SK-N-SH treated with all-trans-retinoic acid at 6 μM for 48 hours (cell line): ENCODE measurements around the gene PASK.
"Not testable (repeated sequence)": the region's sequence is repeated elsewhere in the genome, so short reads cannot be mapped to it uniquely, and the experiment has no call there.

ENCODE experiments used
- ATAC-seq: fragments of 200-7000 bp; cut with Tn5 transposase; 3 replicates; pipeline ENCODE4 v1.9.1; 2020; ENCODE audit warnings: mild to moderate bottlenecking, moderate library complexity
- ARNTL ChIP-seq: fragments of 450-650 bp; formaldehyde crosslinking; IDR thresholded peaks from 2 replicates; pipeline ENCODE4 v1.5.0; 2020; ENCODE audit warnings: low read depth, mild to moderate bottlenecking, moderate library complexity, borderline replicate concordance
- BACH2 ChIP-seq: fragments of 250-450 bp; sonication (Bioruptor Pico); IDR thresholded peaks from 2 replicates; pipeline ENCODE4 v1.9.0; 2021; ENCODE audit warnings: mild to moderate bottlenecking, borderline replicate concordance
- CREB5 ChIP-seq: fragments of 250-450 bp; sonication (Bioruptor Pico); IDR thresholded peaks from 2 replicates; pipeline ENCODE4 v1.5.1; 2020; ENCODE audit warnings: low read depth, mild to moderate bottlenecking, moderate library complexity
- CSDC2 ChIP-seq: fragments of 250-450 bp; sonication (Bioruptor Pico); IDR thresholded peaks from 2 replicates; pipeline ENCODE4 v1.5.0; 2020; ENCODE audit warnings: mild to moderate bottlenecking, moderate library complexity
- CSRNP3 ChIP-seq: fragments of 250-450 bp; sonication (Bioruptor Pico); IDR thresholded peaks from 2 replicates; pipeline ENCODE4 v1.5.1; 2021; ENCODE audit warnings: mild to moderate bottlenecking, moderate library complexity
- ESRRG ChIP-seq: fragments of 250-450 bp; sonication (Bioruptor Pico); IDR thresholded peaks from 2 replicates; pipeline ENCODE4 v1.6.1; 2021; ENCODE audit warnings: mild to moderate bottlenecking
- GLIS3 ChIP-seq: fragments of 250-450 bp; sonication (Bioruptor Pico); IDR thresholded peaks from 2 replicates; pipeline ENCODE4 v1.5.0; 2020; ENCODE audit warnings: mild to moderate bottlenecking, moderate library complexity
- ISL1 ChIP-seq: fragments of 250-450 bp; sonication (Bioruptor Pico); IDR thresholded peaks from 2 replicates; pipeline ENCODE4 v2.1.2; 2022; ENCODE audit warnings: mild to moderate bottlenecking, moderate library complexity
- OSR1 ChIP-seq: fragments of 250-450 bp; sonication (Bioruptor Pico); IDR thresholded peaks from 2 replicates; pipeline ENCODE4 v1.8.0; 2022; ENCODE audit warnings: moderate library complexity, mild to moderate bottlenecking, inconsistent platforms
- POU6F1 ChIP-seq: fragments of 250-450 bp; sonication (Bioruptor Pico); IDR thresholded peaks from 2 replicates; pipeline ENCODE4 v1.8.0; 2021; ENCODE audit warnings: low read depth, mild to moderate bottlenecking, moderate library complexity, borderline replicate concordance
- PPARA ChIP-seq: fragments of 250-450 bp; sonication (Bioruptor Pico); IDR thresholded peaks from 2 replicates; pipeline ENCODE4 v1.5.0; 2020; ENCODE audit warnings: mild to moderate bottlenecking, borderline replicate concordance
- RARB ChIP-seq: fragments of 250-450 bp; sonication (Bioruptor Pico); IDR thresholded peaks from 2 replicates; pipeline ENCODE4 v1.8.0; 2021; ENCODE audit warnings: mild to moderate bottlenecking, moderate library complexity
- SNAI2 ChIP-seq: fragments of 250-450 bp; sonication (Bioruptor Pico); IDR thresholded peaks from 2 replicates; pipeline ENCODE4 v1.5.0; 2020; ENCODE audit warnings: mild to moderate bottlenecking, moderate library complexity
- TCF4 ChIP-seq: fragments of 250-450 bp; sonication (Bioruptor Pico); IDR thresholded peaks from 2 replicates; pipeline ENCODE4 v1.8.0; 2021; ENCODE audit warnings: mild to moderate bottlenecking, moderate library complexity, borderline replicate concordance
- TOX ChIP-seq: fragments of 250-450 bp; sonication (Bioruptor Pico); IDR thresholded peaks from 2 replicates; pipeline ENCODE4 v1.8.0; 2021; ENCODE audit warnings: mild to moderate bottlenecking, moderate library complexity, borderline replicate concordance
- TSHZ2 ChIP-seq: fragments of 250-450 bp; sonication (Bioruptor Pico); IDR thresholded peaks from 2 replicates; pipeline ENCODE4 v1.5.0; 2020; ENCODE audit warnings: mild to moderate bottlenecking, moderate library complexity
- ZC3H10 ChIP-seq: fragments of 250-450 bp; sonication (Bioruptor Pico); IDR thresholded peaks from 2 replicates; pipeline ENCODE4 v1.5.1; 2021; ENCODE audit warnings: mild to moderate bottlenecking, moderate library complexity
- ZFP3 ChIP-seq: fragments of 250-450 bp; sonication (Bioruptor Pico); IDR thresholded peaks from 2 replicates; pipeline ENCODE4 v1.5.0; 2020; ENCODE audit warnings: mild to moderate bottlenecking, moderate library complexity
- ZNF565 ChIP-seq: fragments of 450-650 bp; formaldehyde crosslinking; conservative IDR thresholded peaks from 2 replicates; pipeline ENCODE4 v1.5.0; 2020; ENCODE audit warnings: low read depth, mild to moderate bottlenecking, moderate library complexity
- ZNF70 ChIP-seq: fragments of 450-650 bp; formaldehyde crosslinking; IDR thresholded peaks from 2 replicates; pipeline ENCODE4 v1.5.0; 2020; ENCODE audit warnings: mild to moderate bottlenecking, moderate library complexity
- ZNF8 ChIP-seq: fragments of 450-650 bp; formaldehyde crosslinking; IDR thresholded peaks from 2 replicates; pipeline ENCODE4 v1.5.0; 2020; ENCODE audit warnings: mild to moderate bottlenecking, moderate library complexity
- TF ChIP-seq, protein P1 (sequence below): fragments of 250-450 bp; sonication (Bioruptor Pico); IDR thresholded peaks from 2 replicates; pipeline ENCODE4 v1.8.0; 2020; ENCODE audit warnings: mild to moderate bottlenecking, moderate library complexity, borderline replicate concordance

Gene PASK

GRCh38 chr2:241197947-241198346 lies 48.7 kb upstream of the PASK start:
- ATAC-seq: no peak
- no peak for TF ChIP-seq ZC3H10 (CRISPR knock-in tag)
- TF ChIP-seq RARB (CRISPR knock-in tag): no peak
- no peak for TF ChIP-seq ISL1 (CRISPR knock-in tag)
- no peak for TF ChIP-seq CSDC2 (CRISPR knock-in tag)
- TF ChIP-seq BACH2 (CRISPR knock-in tag): no peak
- no peak for TF ChIP-seq ZNF70 (CRISPR knock-in tag)
- no peak for TF ChIP-seq TSHZ2 (CRISPR knock-in tag)
- no peak for TF ChIP-seq PPARA (CRISPR knock-in tag)
- TF ChIP-seq SNAI2 (CRISPR knock-in tag): no peak
- TF ChIP-seq POU6F1 (CRISPR knock-in tag): no peak
- TF ChIP-seq GLIS3 (CRISPR knock-in tag): no peak
- no peak for TF ChIP-seq CREB5 (CRISPR knock-in tag)
- TF ChIP-seq CSRNP3 (CRISPR knock-in tag): no peak
- TF ChIP-seq OSR1 (CRISPR knock-in tag): no peak
- TF ChIP-seq ZFP3 (CRISPR knock-in tag): no peak
- no peak for TF ChIP-seq ARNTL (CRISPR knock-in tag)

DNA sequence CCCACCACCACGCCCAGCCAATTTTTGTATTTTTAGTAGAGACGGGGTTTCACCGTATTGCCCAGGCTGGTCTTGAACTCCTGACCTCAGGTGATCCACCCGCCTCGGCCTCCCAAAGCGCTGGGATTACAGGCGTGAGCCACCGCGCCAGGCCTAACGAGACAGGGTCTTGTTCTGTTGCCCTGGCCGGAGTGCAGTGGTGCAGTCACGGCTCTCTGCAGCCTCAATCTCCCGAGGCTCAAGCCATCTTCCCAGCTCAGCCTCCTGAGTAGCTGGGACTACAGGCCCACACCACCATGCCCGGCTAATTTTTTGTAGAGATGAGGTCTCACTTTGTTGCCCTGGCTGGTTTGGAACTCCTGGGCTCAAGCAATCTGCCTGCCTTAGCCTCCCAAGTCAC lies 48.0 kb upstream of the PASK start:
- not testable (repeated sequence) for ATAC-seq

DNA sequence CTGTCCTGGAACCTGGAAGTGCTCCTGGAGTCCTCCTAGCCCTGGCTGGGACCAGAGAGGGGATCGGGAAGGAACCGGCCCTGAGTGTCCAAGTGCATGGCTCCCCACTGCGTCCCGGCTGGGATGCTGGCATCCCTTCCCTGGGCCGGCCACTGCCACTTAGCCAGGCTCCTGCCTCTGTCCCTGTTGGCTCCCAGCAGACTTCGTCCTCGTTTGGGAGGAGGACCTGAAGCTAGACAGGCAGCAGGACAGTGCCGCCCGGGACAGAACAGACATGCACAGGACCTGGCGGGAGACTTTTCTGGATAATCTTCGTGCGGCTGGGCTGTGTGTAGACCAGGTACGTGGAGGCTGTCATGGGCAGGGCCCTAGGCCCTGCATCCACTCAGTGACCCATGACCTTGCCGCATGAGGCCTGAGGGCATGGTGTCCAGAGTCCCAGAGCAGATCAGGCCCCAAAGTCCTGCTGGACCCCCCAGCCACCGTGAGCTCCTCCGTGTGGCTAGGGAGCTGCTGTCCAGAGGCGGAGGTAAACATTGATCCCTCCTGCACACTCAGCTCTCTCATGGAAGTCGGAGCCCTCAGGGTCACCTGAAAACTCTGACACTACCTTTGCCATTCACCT lies 46.3 kb upstream of the PASK start:
- TF ChIP-seq ESRRG (CRISPR knock-in tag) (no peak), TCF4 (CRISPR knock-in tag) (no peak), TSHZ2 (CRISPR knock-in tag) (no peak), TOX (CRISPR knock-in tag) (no peak), ZNF70 (CRISPR knock-in tag) (no peak), ZNF565 (CRISPR knock-in tag) (no peak), GLIS3 (CRISPR knock-in tag) (no peak), ISL1 (CRISPR knock-in tag) (no peak), BACH2 (CRISPR knock-in tag) (no peak), ZFP3 (CRISPR knock-in tag) (no peak), OSR1 (CRISPR knock-in tag) (no peak), CSDC2 (CRISPR knock-in tag) (no peak), ZNF8 (no peak), PPARA (CRISPR knock-in tag) (no peak), RARB (CRISPR knock-in tag) (no peak)
- TF ChIP-seq, protein P1, sequence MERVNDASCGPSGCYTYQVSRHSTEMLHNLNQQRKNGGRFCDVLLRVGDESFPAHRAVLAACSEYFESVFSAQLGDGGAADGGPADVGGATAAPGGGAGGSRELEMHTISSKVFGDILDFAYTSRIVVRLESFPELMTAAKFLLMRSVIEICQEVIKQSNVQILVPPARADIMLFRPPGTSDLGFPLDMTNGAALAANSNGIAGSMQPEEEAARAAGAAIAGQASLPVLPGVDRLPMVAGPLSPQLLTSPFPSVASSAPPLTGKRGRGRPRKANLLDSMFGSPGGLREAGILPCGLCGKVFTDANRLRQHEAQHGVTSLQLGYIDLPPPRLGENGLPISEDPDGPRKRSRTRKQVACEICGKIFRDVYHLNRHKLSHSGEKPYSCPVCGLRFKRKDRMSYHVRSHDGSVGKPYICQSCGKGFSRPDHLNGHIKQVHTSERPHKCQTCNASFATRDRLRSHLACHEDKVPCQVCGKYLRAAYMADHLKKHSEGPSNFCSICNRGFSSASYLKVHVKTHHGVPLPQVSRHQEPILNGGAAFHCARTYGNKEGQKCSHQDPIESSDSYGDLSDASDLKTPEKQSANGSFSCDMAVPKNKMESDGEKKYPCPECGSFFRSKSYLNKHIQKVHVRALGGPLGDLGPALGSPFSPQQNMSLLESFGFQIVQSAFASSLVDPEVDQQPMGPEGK (CRISPR knock-in tag): no peak
- TF ChIP-seq, all 23 proteins: peak for 0
- ATAC-seq: no peak
